ENCODE data around the gene PRMT2.

The PRMT2 gene

GRCh38 chr21:46618738-46619379 lies 16.6 kb upstream of the PRMT2 start:
- no peak for TF ChIP-seq CREB1 (IDR thresholded peaks at IDR 0.05; ENCODE audit: low read depth)

DNA sequence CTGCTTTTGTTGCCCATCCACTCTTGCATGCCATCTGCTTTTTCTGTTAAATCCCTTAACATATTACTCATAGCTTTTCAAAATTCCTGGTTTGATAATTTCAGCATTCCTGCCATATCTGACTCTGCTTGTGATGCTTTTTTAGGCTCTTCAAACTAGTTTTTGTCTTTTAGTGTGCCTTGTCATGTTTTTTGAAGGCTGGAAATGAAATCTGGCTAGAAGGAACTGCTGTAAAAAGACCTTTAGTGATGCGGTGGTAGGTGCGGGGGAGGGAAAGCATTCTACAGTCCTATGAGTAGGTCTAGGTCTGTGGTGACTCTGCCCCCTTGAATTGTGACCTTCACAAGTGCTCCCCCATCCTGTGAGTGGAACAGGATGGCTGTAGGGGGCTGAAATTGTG lies 15.6 kb upstream of the PRMT2 start:
- TF ChIP-seq RAD21 (IDR thresholded peaks at IDR 0.05; ENCODE audit: low read depth) = no peak
- no peak for TF ChIP-seq TCF12 (IDR thresholded peaks at IDR 0.05; ENCODE audit: low read depth)
- no peak for TF ChIP-seq EGR1 (IDR thresholded peaks at IDR 0.05)
- no peak for TF ChIP-seq ZBTB7A (IDR thresholded peaks at IDR 0.05; ENCODE audit: low read depth)
- no peak for TF ChIP-seq USF1 (IDR thresholded peaks at IDR 0.05)
- no peak for TF ChIP-seq EP300 (IDR thresholded peaks at IDR 0.05; ENCODE audit: borderline replicate concordance)
- TF ChIP-seq YY1 (IDR thresholded peaks at IDR 0.05; ENCODE audit: low read depth) = no peak
- TF ChIP-seq NFIC (IDR thresholded peaks at IDR 0.05) = no peak
- TF ChIP-seq TAF1 (IDR thresholded peaks at IDR 0.05; ENCODE audit: low read depth) = no peak
- TF ChIP-seq, protein P1, sequence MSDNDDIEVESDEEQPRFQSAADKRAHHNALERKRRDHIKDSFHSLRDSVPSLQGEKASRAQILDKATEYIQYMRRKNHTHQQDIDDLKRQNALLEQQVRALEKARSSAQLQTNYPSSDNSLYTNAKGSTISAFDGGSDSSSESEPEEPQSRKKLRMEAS (IDR thresholded peaks at IDR 0.05) = no peak

DNA sequence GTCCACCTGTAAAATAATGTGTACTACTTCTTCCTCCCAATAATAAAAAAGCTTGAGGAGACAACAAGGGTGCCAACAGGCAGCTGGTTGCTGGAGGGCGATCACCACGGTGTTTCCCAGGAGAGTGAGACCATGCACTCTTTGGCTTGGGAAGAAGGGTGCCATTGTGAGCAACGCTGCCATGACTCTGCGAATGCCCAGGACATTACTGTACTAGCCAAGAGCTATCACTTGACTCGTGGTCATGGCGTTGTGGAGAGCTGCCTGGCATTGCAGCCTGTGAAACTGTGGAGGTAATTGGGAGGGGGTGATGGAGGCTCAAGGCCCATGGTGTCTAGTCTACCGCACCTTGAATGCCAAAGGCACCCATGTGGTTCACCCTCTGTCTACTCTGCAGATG lies 14.6 kb upstream of the PRMT2 start:
- TF ChIP-seq CREB1 (IDR thresholded peaks at IDR 0.05; ENCODE audit: low read depth) = no peak
- TF ChIP-seq NFIC (IDR thresholded peaks at IDR 0.05) = no peak
- no peak for TF ChIP-seq TCF12 (IDR thresholded peaks at IDR 0.05; ENCODE audit: low read depth)
- no peak for TF ChIP-seq ZBTB7A (IDR thresholded peaks at IDR 0.05; ENCODE audit: low read depth)

- TF ChIP-seq CREB1 (IDR thresholded peaks at IDR 0.05; ENCODE audit: low read depth) = no peak
- TF ChIP-seq, protein P1 (IDR thresholded peaks at IDR 0.05) = no peak
These were observed 13.9 kb upstream of the PRMT2 start for GRCh38 chr21:46621457-46622182.

GRCh38 chr21:46622226-46622625 lies 13.2 kb upstream of the PRMT2 start:
- TF ChIP-seq EGR1 (IDR thresholded peaks at IDR 0.05) = no peak
- TF ChIP-seq, protein P1 (IDR thresholded peaks at IDR 0.05) = no peak
- no peak for TF ChIP-seq YY1 (IDR thresholded peaks at IDR 0.05; ENCODE audit: low read depth)
- TF ChIP-seq CREB1 (IDR thresholded peaks at IDR 0.05; ENCODE audit: low read depth) = no peak
- no peak for TF ChIP-seq TCF12 (IDR thresholded peaks at IDR 0.05; ENCODE audit: low read depth)
- TF ChIP-seq TAF1 (IDR thresholded peaks at IDR 0.05; ENCODE audit: low read depth) = no peak
- TF ChIP-seq NFIC (IDR thresholded peaks at IDR 0.05) = no peak
- TF ChIP-seq RAD21 (IDR thresholded peaks at IDR 0.05; ENCODE audit: low read depth) = no peak
- no peak for TF ChIP-seq REST (IDR thresholded peaks at IDR 0.05; ENCODE audit: low read depth)

DNA sequence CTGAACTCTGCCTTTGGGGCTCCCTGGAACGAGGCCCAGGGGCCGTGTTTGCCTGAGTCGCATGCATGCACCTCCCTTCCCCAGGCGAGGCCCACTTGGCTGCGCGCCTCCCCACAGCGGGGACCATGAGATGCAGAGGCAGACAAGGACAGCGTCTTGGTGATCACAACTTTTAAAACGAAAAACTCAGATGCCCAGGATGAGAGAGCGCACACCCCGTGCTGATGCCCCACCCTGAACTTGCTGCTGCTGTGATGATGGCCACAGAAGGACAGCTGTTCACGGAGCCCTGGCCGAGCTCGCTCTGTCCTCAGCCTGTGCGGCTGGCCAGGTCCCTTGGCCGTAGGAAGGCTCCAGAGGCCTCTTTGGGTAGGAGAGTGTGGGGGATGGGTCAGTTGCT lies 11.4 kb upstream of the PRMT2 start:
- no peak for TF ChIP-seq RAD21 (IDR thresholded peaks at IDR 0.05; ENCODE audit: low read depth)
- TF ChIP-seq, protein P1 (IDR thresholded peaks at IDR 0.05) = no peak
- TF ChIP-seq NFIC (IDR thresholded peaks at IDR 0.05) = no peak
- no peak for TF ChIP-seq TAF1 (IDR thresholded peaks at IDR 0.05; ENCODE audit: low read depth)
- no peak for TF ChIP-seq YY1 (IDR thresholded peaks at IDR 0.05; ENCODE audit: low read depth)
- no peak for TF ChIP-seq ZBTB7A (IDR thresholded peaks at IDR 0.05; ENCODE audit: low read depth)
- no peak for TF ChIP-seq FOXM1 (IDR thresholded peaks at IDR 0.05; ENCODE audit: borderline replicate concordance, low read depth)
- no peak for TF ChIP-seq CEBPB (IDR thresholded peaks at IDR 0.05)
- no peak for TF ChIP-seq USF1 (IDR thresholded peaks at IDR 0.05)
- TF ChIP-seq EGR1 (IDR thresholded peaks at IDR 0.05) = no peak
- no peak for TF ChIP-seq TEAD4 (IDR thresholded peaks at IDR 0.05)
- TF ChIP-seq REST (IDR thresholded peaks at IDR 0.05; ENCODE audit: low read depth) = no peak
- TF ChIP-seq EP300 (IDR thresholded peaks at IDR 0.05; ENCODE audit: borderline replicate concordance) = no peak
